GM12872 (cell line): ENCODE data around the gene MYBPH.

ENCODE experiments used
- CTCF ChIP-seq: IDR thresholded peaks from 3 replicates; pipeline ENCODE4 v1.5.1; 2011; ENCODE audit warnings: low read depth, mild to moderate bottlenecking, low read length, moderate library complexity; ENCODE audit not compliant: insufficient read depth

The MYBPH gene

GRCh38 chr1:203122159-203122558 is 53.5 kb downstream of the MYBPH start:
- TF ChIP-seq CTCF, result no peak

GRCh38 chr1:203121186-203122015 is 54.2 kb downstream of the MYBPH start:
- TF ChIP-seq CTCF, result no peak

GRCh38 chr1:203120325-203121153 is 55.1 kb downstream of the MYBPH start:
- no peak for TF ChIP-seq CTCF
